H9 (cell line): ENCODE measurements around the gene BCL6. TPM values are rescaled to one million over a fixed set of nuclear protein-coding genes. Genes with fewer than 3 reads are reported as not detected.

Experiments
- DNase-seq: peaks from one replicate; pipeline ENCODE4 v3.0.0-alpha.2; 2017
- H2AFZ ChIP-seq: one replicate; pipeline ENCODE4 v1.6.1; 2013; ENCODE audit warnings: mild to moderate bottlenecking, low read length, control low read depth, moderate library complexity
- H2AK5ac ChIP-seq: 2 replicates; pipeline ENCODE4 v1.6.1; 2013; ENCODE audit warnings: low read length, control low read depth, mixed read lengths; ENCODE audit not compliant: insufficient read length
- H2BK120ac ChIP-seq: one replicate; pipeline ENCODE4 v1.6.1; 2013; ENCODE audit warnings: low read depth, mild to moderate bottlenecking, low read length, control low read depth, inconsistent platforms; ENCODE audit not compliant: poor library complexity, severe bottlenecking
- H2BK12ac ChIP-seq: 2 replicates; pipeline ENCODE4 v1.6.1; 2013; ENCODE audit warnings: low read length, control low read depth, mixed read lengths, low read depth; ENCODE audit not compliant: insufficient read length
- H2BK15ac ChIP-seq: 2 replicates; pipeline ENCODE4 v1.6.1; 2013; ENCODE audit warnings: low read depth, low read length, control low read depth
- H2BK20ac ChIP-seq: one replicate; pipeline ENCODE4 v1.6.1; 2013; ENCODE audit warnings: low read depth, mild to moderate bottlenecking, low read length, control low read depth, inconsistent platforms; ENCODE audit not compliant: poor library complexity, severe bottlenecking
- H2BK5ac ChIP-seq: 2 replicates; pipeline ENCODE4 v1.6.1; 2013; ENCODE audit warnings: low read length, control low read depth, mixed read lengths; ENCODE audit not compliant: insufficient read length
- H3K14ac ChIP-seq: 2 replicates; pipeline ENCODE4 v1.6.1; 2013; ENCODE audit warnings: low read length, control low read depth; ENCODE audit not compliant: insufficient read depth
- H3K18ac ChIP-seq: 2 replicates; pipeline ENCODE4 v1.6.1; 2013; ENCODE audit warnings: low read depth, mild to moderate bottlenecking, mixed read lengths, low read length, control low read depth; ENCODE audit not compliant: insufficient read length
- H3K23ac ChIP-seq: 2 replicates; pipeline ENCODE4 v1.6.1; 2013; ENCODE audit warnings: low read length, control low read depth, mixed read lengths, low read depth; ENCODE audit not compliant: insufficient read length
- H3K23me2 ChIP-seq: 2 replicates; pipeline ENCODE4 v1.6.1; 2013; ENCODE audit warnings: low read depth, mild to moderate bottlenecking, mixed read lengths, low read length, control low read depth; ENCODE audit not compliant: insufficient read length, poor library complexity, severe bottlenecking
- H3K27ac ChIP-seq: 2 replicates; pipeline ENCODE4 v1.5.1; 2013; ENCODE audit warnings: low read length, control low read depth, mixed read lengths, low read depth; ENCODE audit not compliant: insufficient read length
- H3K27me3 ChIP-seq: 2 replicates; pipeline ENCODE4 v1.6.1; 2013; ENCODE audit warnings: low read length, control low read depth, inconsistent platforms; ENCODE audit not compliant: insufficient read depth
- H3K4ac ChIP-seq: 2 replicates; pipeline ENCODE4 v1.6.1; 2013; ENCODE audit warnings: low read depth, mild to moderate bottlenecking, control low read depth, inconsistent platforms, low read length, moderate library complexity
- H3K4me1 ChIP-seq: 2 replicates; pipeline ENCODE4 v1.6.1; 2013; ENCODE audit warnings: low read length, control low read depth, inconsistent platforms; ENCODE audit not compliant: insufficient read depth
- H3K4me2 ChIP-seq: 2 replicates; pipeline ENCODE4 v1.6.1; 2013; ENCODE audit warnings: low read length, control low read depth, mixed read lengths; ENCODE audit not compliant: insufficient read length, insufficient read depth
- H3K56ac ChIP-seq: 2 replicates; pipeline ENCODE4 v1.6.1; 2013; ENCODE audit warnings: low read depth, mild to moderate bottlenecking, mixed read lengths, low read length, control low read depth; ENCODE audit not compliant: insufficient read length
- H3K79me1 ChIP-seq: 2 replicates; pipeline ENCODE4 v1.6.1; 2013; ENCODE audit warnings: low read depth, mild to moderate bottlenecking, moderate library complexity, low read length, control low read depth, inconsistent platforms; ENCODE audit not compliant: insufficient read depth, poor library complexity, severe bottlenecking
- H3K79me2 ChIP-seq: 2 replicates; pipeline ENCODE4 v1.6.1; 2013; ENCODE audit warnings: low read length, control low read depth, inconsistent platforms; ENCODE audit not compliant: insufficient read depth
- H3K9ac ChIP-seq: 2 replicates; pipeline ENCODE4 v1.6.1; 2013; ENCODE audit warnings: low read length, control low read depth, mixed read lengths; ENCODE audit not compliant: insufficient read length; ENCODE audit errors: extremely low read depth
- H3K9me3 ChIP-seq: one replicate; pipeline ENCODE4 v1.6.1; 2013; ENCODE audit warnings: low read depth, low read length, inconsistent platforms; ENCODE audit not compliant: control insufficient read depth
- H3T11ph ChIP-seq: one replicate; pipeline ENCODE4 v1.6.1; 2013; ENCODE audit warnings: mild to moderate bottlenecking, low read length, control low read depth, inconsistent platforms
- H4K20me1 ChIP-seq: one replicate; pipeline ENCODE4 v1.6.1; 2013; ENCODE audit not compliant: control insufficient read depth, insufficient read length, insufficient read depth
- H4K5ac ChIP-seq: 2 replicates; pipeline ENCODE4 v1.6.1; 2013; ENCODE audit warnings: low read depth, mild to moderate bottlenecking, mixed read lengths, low read length, control low read depth; ENCODE audit not compliant: insufficient read length
- H4K8ac ChIP-seq: replicated peaks from 2 replicates; pipeline ENCODE4 v1.6.1; 2013; ENCODE audit warnings: low read length, control low read depth, mixed read lengths, low read depth; ENCODE audit not compliant: insufficient read length
- H4K91ac ChIP-seq: 2 replicates; pipeline ENCODE4 v1.6.1; 2013; ENCODE audit warnings: low read depth, mild to moderate bottlenecking, moderate library complexity, mixed read lengths, low read length, control low read depth; ENCODE audit not compliant: insufficient read length
- H3K27ac Mint-ChIP-seq, 3 experiments: 2 replicates in 2 of 3; 3 replicates in 1 of 3; pipeline ENCODE4 v1.8.0; 2020 to 2021; ENCODE audit warnings: mixed read lengths in 3 of 3, mild to moderate bottlenecking in 1 of 3, moderate library complexity in 1 of 3
- H3K27me3 Mint-ChIP-seq: 2 replicates; pipeline ENCODE4 v1.8.0; 2021; ENCODE audit warnings: low read depth, mild to moderate bottlenecking, moderate library complexity, mixed read lengths
- H3K36me3 Mint-ChIP-seq, 3 experiments: 2 replicates in 2 of 3; 3 replicates in 1 of 3; pipeline ENCODE4 v1.8.0; 2020 to 2021; ENCODE audit warnings: low read depth in 3 of 3, mixed read lengths in 3 of 3; ENCODE audit not compliant: insufficient read depth in 1 of 3
- H3K4me1 Mint-ChIP-seq, 2 experiments: 2 replicates each; pipeline ENCODE4 v1.8.0; 2020; ENCODE audit warnings: mixed read lengths in 2 of 2
- H3K4me3 Mint-ChIP-seq, 2 experiments: 2 replicates in 1 of 2; 3 replicates in 1 of 2; pipeline ENCODE4 v1.8.0; 2020 to 2021; ENCODE audit warnings: mild to moderate bottlenecking in 2 of 2, mixed read lengths in 2 of 2, moderate library complexity in 1 of 2
- H3K9me3 Mint-ChIP-seq, 2 experiments: 2 replicates in 1 of 2; 3 replicates in 1 of 2; pipeline ENCODE4 v1.8.0; 2020; ENCODE audit warnings: mild to moderate bottlenecking in 2 of 2, mixed read lengths in 2 of 2, moderate library complexity in 1 of 2
- WGBS: extraction: QIAGEN DNeasy Blood & Tissue Kit; methylation state at CpG from one replicate; pipeline ENCODE4 v1.1.7; 2013; ENCODE audit warnings: missing lambda C conversion rate, low lambda C conversion rate, mixed read lengths; ENCODE audit not compliant: insufficient read length; ENCODE audit errors: extremely low coverage; 5-methylcytosine and 5-hydroxymethylcytosine counted together
- total RNA-seq: library from RNA; stranded (reverse); gene quantifications from 2 replicates; pipeline ENCODE4 v1.2.1, GENCODE V29; 2021
- TF ChIP-seq, protein P1 (sequence below): fragments of 200-600 bp; sonication (generic); conservative IDR thresholded peaks from 3 replicates; pipeline ENCODE4 v1.8.0; 2021; ENCODE audit warnings: antibody characterized with exemption, mild to moderate bottlenecking

The BCL6 gene
- total RNA-seq, 1 experiment from 2014 or later: 3.4 TPM

DNA sequence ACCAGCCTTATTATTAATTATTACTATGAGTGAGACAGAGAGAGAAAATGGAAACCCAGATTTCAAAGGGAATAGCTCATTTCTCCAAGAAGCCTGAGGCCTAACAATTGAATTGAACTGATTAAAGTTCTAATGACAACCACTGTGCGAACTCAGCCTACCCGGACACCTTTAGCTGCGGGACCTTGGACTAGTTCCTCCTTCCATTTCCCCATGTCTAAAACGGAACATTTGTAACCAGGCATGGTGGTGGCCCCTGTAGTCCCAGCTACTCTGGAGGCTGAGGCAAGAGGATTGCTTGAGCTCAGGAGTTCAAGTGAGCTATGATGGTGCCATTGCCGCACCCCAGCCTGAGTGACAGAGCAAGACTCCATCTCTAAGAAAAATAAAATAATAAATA, 26.5 kb downstream of the BCL6 start:
- Histone ChIP-seq H3K23me2 (no peaks in the 10 kb centered on the region), H3K14ac (no peak overlapping the region), H2BK20ac (no peak overlapping the region), H2AFZ (no peak overlapping the region), H3T11ph (no peak overlapping the region), H4K20me1 (no peaks in the 10 kb centered on the region), H2AK5ac (no peak overlapping the region), H2BK5ac (no peak overlapping the region), H3K9ac (no peak overlapping the region), H3K27me3 (no peaks in the 10 kb centered on the region), H4K5ac (no peak overlapping the region), H4K8ac (no peak overlapping the region), H3K4ac (no peak overlapping the region), H3K4me2 (no peak overlapping the region), H3K4me1 (no peaks in the 10 kb centered on the region), H2BK12ac (no peak overlapping the region), H2BK15ac (no peak overlapping the region), H3K27ac (no peak overlapping the region), H3K79me2 (no peaks in the 10 kb centered on the region), H4K91ac (no peak overlapping the region), H3K9me3 (no peaks in the 10 kb centered on the region), H3K79me1 (no peaks in the 10 kb centered on the region), H3K23ac (no peak overlapping the region), H2BK120ac (no peak overlapping the region), H3K56ac (no peak overlapping the region), H3K18ac (no peak overlapping the region)
- H3K4me1 Mint-ChIP-seq: peaks cover 22 to 30% of the 10 kb centered on the region in 2 experiments
- no CpG with 5 or more reads among the region's 5 CpGs for WGBS
- H3K4me3 Mint-ChIP-seq: no peak overlapping the region
- H3K27me3 Mint-ChIP-seq: peaks cover 9% of the 10 kb centered on the region
- H3K9me3 Mint-ChIP-seq: no peaks in the 10 kb centered on the region; a peak in 1 of 5 replicates
- TF ChIP-seq, protein P1, sequence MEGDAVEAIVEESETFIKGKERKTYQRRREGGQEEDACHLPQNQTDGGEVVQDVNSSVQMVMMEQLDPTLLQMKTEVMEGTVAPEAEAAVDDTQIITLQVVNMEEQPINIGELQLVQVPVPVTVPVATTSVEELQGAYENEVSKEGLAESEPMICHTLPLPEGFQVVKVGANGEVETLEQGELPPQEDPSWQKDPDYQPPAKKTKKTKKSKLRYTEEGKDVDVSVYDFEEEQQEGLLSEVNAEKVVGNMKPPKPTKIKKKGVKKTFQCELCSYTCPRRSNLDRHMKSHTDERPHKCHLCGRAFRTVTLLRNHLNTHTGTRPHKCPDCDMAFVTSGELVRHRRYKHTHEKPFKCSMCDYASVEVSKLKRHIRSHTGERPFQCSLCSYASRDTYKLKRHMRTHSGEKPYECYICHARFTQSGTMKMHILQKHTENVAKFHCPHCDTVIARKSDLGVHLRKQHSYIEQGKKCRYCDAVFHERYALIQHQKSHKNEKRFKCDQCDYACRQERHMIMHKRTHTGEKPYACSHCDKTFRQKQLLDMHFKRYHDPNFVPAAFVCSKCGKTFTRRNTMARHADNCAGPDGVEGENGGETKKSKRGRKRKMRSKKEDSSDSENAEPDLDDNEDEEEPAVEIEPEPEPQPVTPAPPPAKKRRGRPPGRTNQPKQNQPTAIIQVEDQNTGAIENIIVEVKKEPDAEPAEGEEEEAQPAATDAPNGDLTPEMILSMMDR: no peak
- H3K36me3 Mint-ChIP-seq: peaks cover 0 to 30% (median 21%) of the 10 kb centered on the region in 3 experiments; a peak in 5 of 7 replicates
- H3K27ac Mint-ChIP-seq: no peak overlapping the region
- DNase-seq: no peak
